ENCODE measurements around the gene KRTAP7-1.

Gene KRTAP7-1

DNA sequence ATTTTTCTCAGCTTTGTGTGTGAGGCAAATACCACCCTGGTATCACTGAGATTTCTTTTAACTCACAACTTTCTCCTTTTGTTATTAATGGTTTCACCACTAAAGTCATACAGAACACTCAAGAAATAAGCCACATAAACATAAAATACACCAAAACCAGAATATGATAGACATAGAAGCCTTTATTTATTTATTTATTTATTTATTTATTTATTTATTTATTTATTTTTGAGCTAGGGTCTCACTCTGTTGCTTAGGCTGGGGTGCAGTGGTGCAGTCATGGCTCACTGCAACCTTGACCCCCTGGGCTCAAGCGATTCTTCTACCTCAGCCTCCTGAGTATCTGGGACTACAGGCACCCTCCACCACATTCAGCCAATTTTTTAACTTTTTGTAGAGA, 29.0 kb downstream of the KRTAP7-1 start:
- TF ChIP-seq, protein P1, sequence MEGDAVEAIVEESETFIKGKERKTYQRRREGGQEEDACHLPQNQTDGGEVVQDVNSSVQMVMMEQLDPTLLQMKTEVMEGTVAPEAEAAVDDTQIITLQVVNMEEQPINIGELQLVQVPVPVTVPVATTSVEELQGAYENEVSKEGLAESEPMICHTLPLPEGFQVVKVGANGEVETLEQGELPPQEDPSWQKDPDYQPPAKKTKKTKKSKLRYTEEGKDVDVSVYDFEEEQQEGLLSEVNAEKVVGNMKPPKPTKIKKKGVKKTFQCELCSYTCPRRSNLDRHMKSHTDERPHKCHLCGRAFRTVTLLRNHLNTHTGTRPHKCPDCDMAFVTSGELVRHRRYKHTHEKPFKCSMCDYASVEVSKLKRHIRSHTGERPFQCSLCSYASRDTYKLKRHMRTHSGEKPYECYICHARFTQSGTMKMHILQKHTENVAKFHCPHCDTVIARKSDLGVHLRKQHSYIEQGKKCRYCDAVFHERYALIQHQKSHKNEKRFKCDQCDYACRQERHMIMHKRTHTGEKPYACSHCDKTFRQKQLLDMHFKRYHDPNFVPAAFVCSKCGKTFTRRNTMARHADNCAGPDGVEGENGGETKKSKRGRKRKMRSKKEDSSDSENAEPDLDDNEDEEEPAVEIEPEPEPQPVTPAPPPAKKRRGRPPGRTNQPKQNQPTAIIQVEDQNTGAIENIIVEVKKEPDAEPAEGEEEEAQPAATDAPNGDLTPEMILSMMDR (IDR thresholded peaks at IDR 0.05; ENCODE audit: low read depth, low read length, poor library complexity, severe bottlenecking), result no peak
- no peak for TF ChIP-seq EZH2phosphoT487 (IDR thresholded peaks at IDR 0.05; ENCODE audit: borderline replicate concordance, low read length)
- no peak overlapping the region for H3K27ac ChIP-seq (ENCODE audit: low read depth, low read length)

DNA sequence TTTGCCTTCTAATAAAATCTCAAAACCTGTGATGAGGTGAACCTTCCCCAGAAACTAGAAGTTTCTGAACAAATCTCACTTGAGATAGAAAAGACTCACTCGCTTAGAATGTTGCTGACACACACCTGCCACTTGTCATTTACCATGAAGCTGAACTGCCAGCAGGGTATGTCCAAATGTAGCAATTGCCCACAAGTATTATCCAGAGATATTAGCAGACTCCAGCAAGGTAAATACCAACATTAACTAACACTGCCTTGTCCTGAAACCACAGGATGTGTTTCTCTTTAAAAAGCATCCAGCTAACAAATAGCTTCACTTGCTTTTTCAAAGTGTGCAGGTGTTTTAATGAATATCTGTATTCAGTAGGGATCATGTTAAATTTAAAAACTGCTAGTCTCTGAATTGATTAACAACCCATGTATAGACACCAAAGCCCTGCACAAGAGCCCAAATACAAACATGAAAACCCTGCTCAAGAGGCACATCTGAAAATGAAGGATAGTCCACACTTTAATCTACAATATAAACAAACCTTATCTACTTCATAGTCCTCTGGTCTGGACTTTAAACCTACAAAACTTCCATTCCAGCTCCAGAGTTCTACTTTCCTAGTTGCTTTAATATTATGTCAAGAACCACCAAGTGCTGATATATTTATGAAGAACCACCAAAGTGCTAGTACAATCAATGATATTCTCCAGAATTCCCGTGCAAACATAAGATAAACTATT, 35.8 kb downstream of the KRTAP7-1 start:
- Histone ChIP-seq H3K27me3 (ENCODE audit: control insufficient read depth, low read length) (no peaks in the 10 kb centered on the region), H3K9me3 (ENCODE audit: control insufficient read depth, insufficient read depth, low read length) (no peaks in the 10 kb centered on the region), H3K4me1 (ENCODE audit: control insufficient read depth, low read length) (no peaks in the 10 kb centered on the region), H3K36me3 (ENCODE audit: control insufficient read depth, low read length) (no peaks in the 10 kb centered on the region), H3K9me2 (replicated peaks; ENCODE audit: control insufficient read depth, low read length) (no peaks in the 10 kb centered on the region), H3F3A (ENCODE audit: control insufficient read depth, insufficient read depth) (no peaks in the 10 kb centered on the region), H3K4me2 (ENCODE audit: low read length) (no peak overlapping the region), H3K4me3 (ENCODE audit: low read length) (no peak overlapping the region), H3K27ac (ENCODE audit: low read depth, low read length) (no peak overlapping the region), H3K79me2 (ENCODE audit: control insufficient read depth, low read length) (no peaks in the 10 kb centered on the region), H4K20me1 (ENCODE audit: control insufficient read depth, insufficient read depth, low read depth, low read length) (no peaks in the 10 kb centered on the region)
- TF ChIP-seq, protein P1 (IDR thresholded peaks at IDR 0.05; ENCODE audit: low read depth, low read length, poor library complexity, severe bottlenecking), result no peak
- TF ChIP-seq EZH2phosphoT487 (IDR thresholded peaks at IDR 0.05; ENCODE audit: borderline replicate concordance, low read length), result no peak

More for the DNA sequence above, 29.0 kb downstream of the KRTAP7-1 start:
- H3F3A ChIP-seq (ENCODE audit: control insufficient read depth, insufficient read depth), result no peaks in the 10 kb centered on the region
- no peaks in the 10 kb centered on the region for H3K36me3 ChIP-seq (ENCODE audit: control insufficient read depth, low read length)
- H3K27me3 ChIP-seq (ENCODE audit: control insufficient read depth, low read length), result no peaks in the 10 kb centered on the region
- no peaks in the 10 kb centered on the region for H3K9me3 ChIP-seq (ENCODE audit: control insufficient read depth, insufficient read depth, low read length)
- H3K79me2 ChIP-seq (ENCODE audit: control insufficient read depth, low read length), result no peaks in the 10 kb centered on the region
- no peaks in the 10 kb centered on the region for H4K20me1 ChIP-seq (ENCODE audit: control insufficient read depth, insufficient read depth, low read depth, low read length)
- H3K4me2 ChIP-seq (ENCODE audit: low read length), result no peak overlapping the region
- H3K4me1 ChIP-seq (ENCODE audit: control insufficient read depth, low read length), result no peaks in the 10 kb centered on the region
- H3K4me3 ChIP-seq (ENCODE audit: low read length), result no peak overlapping the region
- no peaks in the 10 kb centered on the region for H3K9me2 ChIP-seq (replicated peaks; ENCODE audit: control insufficient read depth, low read length)

DNA sequence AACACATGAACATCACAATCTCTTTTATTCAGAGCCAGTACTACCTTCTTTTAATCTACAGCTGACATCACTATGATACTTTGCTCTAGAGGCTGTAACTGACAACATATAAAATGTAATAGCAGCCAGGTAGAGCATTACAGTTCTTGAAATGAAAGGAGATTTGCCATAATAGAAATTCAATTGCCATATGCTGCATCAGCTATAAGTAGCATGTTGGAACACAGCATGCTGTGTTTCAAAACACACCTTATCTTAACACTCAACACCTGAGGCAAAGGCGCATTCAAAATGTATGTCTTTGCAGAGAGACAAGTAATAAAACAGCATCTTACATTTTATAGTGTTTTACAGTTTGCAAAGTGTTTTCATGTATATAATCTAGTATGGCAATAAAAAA, 50.3 kb downstream of the KRTAP7-1 start:
- no peak for TF ChIP-seq EZH2phosphoT487 (IDR thresholded peaks at IDR 0.05; ENCODE audit: borderline replicate concordance, low read length)
- TF ChIP-seq, protein P1 (IDR thresholded peaks at IDR 0.05; ENCODE audit: low read depth, low read length, poor library complexity, severe bottlenecking), result no peak
- H4K20me1 ChIP-seq (ENCODE audit: control insufficient read depth, insufficient read depth, low read depth, low read length), result no peaks in the 10 kb centered on the region
- no peak overlapping the region for H3K4me3 ChIP-seq (ENCODE audit: low read length)
- H3K27ac ChIP-seq (ENCODE audit: low read depth, low read length), result no peak overlapping the region
- no peak overlapping the region for H3K4me2 ChIP-seq (ENCODE audit: low read length)
- H3K27me3 ChIP-seq (ENCODE audit: control insufficient read depth, low read length), result no peaks in the 10 kb centered on the region
- no peaks in the 10 kb centered on the region for H3K9me3 ChIP-seq (ENCODE audit: control insufficient read depth, insufficient read depth, low read length)
- H3K79me2 ChIP-seq (ENCODE audit: control insufficient read depth, low read length), result no peaks in the 10 kb centered on the region
- no peaks in the 10 kb centered on the region for H3K36me3 ChIP-seq (ENCODE audit: control insufficient read depth, low read length)
- H3K4me1 ChIP-seq (ENCODE audit: control insufficient read depth, low read length), result no peaks in the 10 kb centered on the region
- H3K9me2 ChIP-seq (replicated peaks; ENCODE audit: control insufficient read depth, low read length), result no peaks in the 10 kb centered on the region
- H3F3A ChIP-seq (ENCODE audit: control insufficient read depth, insufficient read depth), result no peaks in the 10 kb centered on the region

Measured in DOHH2 (cell line).